ENCODE results near the gene LPCAT3. TPM values are rescaled to one million over a fixed set of nuclear protein-coding genes. Genes with fewer than 3 reads are reported as not detected.

The LPCAT3 gene
- total RNA-seq, 2 experiments from 2014 or later = 18.3 to 20.5 TPM

GRCh38 chr12:6981152-6982052 is 36.9 kb downstream of the LPCAT3 start:
- Mint-ChIP-seq H3K9me3 (no peaks in the 10 kb centered on the region), H3K27ac (no peak overlapping the region), H3K4me3 (no peak overlapping the region), H3K4me1 (ENCODE audit: low read depth) (no peaks in the 10 kb centered on the region), H3K27me3 (no peaks in the 10 kb centered on the region), H3K36me3 (peaks cover 45% of the 10 kb centered on the region)
- POLR2A ChIA-PET = no interaction called here
- DNase-seq = no peak
- CTCF ChIA-PET = no interaction called here
- intact Hi-C loops (cut with micrococcal nuclease) = no loop called here

DNA sequence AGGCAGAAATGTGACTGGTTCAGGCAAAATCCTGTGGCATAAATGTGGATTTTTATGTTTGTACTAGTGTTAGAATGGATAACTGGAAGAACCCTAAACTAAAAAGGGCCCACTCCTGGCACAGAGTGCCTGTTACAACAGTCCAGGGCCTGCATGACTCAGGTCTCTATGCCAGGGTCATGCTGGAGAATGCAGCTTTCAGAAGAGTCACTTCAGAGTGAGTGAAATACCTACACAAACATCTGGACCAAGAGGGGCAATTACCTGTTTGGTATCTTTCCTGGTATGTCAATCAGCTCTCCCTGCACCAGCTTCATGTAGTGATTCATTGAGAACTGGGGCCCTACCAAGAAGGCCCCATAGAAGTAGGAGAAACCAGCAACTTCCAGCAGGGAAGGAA is 37.5 kb downstream of the LPCAT3 start:
- Mint-ChIP-seq H3K36me3 (peaks cover 51% of the 10 kb centered on the region), H3K27me3 (no peaks in the 10 kb centered on the region), H3K9me3 (no peaks in the 10 kb centered on the region), H3K4me1 (ENCODE audit: low read depth) (no peaks in the 10 kb centered on the region), H3K4me3 (no peak overlapping the region), H3K27ac (no peak overlapping the region)
- POLR2A ChIA-PET = no interaction called here
- intact Hi-C loops (cut with micrococcal nuclease) = no loop called here
- no peak for DNase-seq
- CTCF ChIA-PET = no interaction called here

- no peak for DNase-seq
- no peak overlapping the region for H3K4me3 Mint-ChIP-seq
- ChIA-PET CTCF (interaction anchor here (0.6 kb wide), 1 partner anchor 701 kb away, joined by 5 read pairs; no protein-coding TSS in a partner anchor), POLR2A (no interaction called here)
- peaks cover 56% of the 10 kb centered on the region for H3K36me3 Mint-ChIP-seq
- H3K27ac Mint-ChIP-seq = no peak overlapping the region
- intact Hi-C loops (cut with micrococcal nuclease) = no loop called here
- no peaks in the 10 kb centered on the region for H3K4me1 Mint-ChIP-seq (ENCODE audit: low read depth)
- H3K27me3 Mint-ChIP-seq = no peaks in the 10 kb centered on the region
- H3K9me3 Mint-ChIP-seq = no peaks in the 10 kb centered on the region
Observed at GRCh38 chr12:6980075-6980474, 38.2 kb downstream of the LPCAT3 start.

GRCh38 chr12:6979453-6979852 is 38.8 kb downstream of the LPCAT3 start:
- H3K36me3 Mint-ChIP-seq = peaks cover 58% of the 10 kb centered on the region
- DNase-seq = no peak
- H3K9me3 Mint-ChIP-seq = no peaks in the 10 kb centered on the region
- no peak overlapping the region for H3K27ac Mint-ChIP-seq
- no peaks in the 10 kb centered on the region for H3K27me3 Mint-ChIP-seq
- CTCF ChIA-PET = interaction anchor here (0.6 kb wide), 1 partner anchor 701 kb away, joined by 5 read pairs; no protein-coding TSS in a partner anchor
- H3K4me1 Mint-ChIP-seq (ENCODE audit: low read depth) = no peaks in the 10 kb centered on the region
- POLR2A ChIA-PET = no interaction called here
- intact Hi-C loops (cut with micrococcal nuclease) = no loop called here
- H3K4me3 Mint-ChIP-seq = no peak overlapping the region

DNA sequence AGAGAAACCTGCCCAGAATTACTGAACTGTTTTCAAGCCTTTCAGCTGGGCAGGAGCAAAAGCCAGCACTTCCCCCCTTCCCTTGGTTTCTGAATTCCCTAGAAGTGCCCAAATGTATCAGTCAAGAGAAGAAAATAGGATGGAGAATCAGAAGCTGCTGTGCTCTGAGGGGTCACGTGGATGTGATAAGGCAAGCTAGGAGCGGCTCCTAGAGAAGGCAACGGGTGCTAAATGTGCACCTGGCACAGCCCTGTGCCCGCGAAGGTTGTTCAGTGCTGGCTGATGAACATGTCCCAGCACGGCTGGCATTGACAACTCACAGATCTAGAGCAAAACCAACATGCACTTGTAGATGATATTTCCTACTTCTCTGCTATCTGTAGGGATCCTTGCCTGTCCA is 39.3 kb downstream of the LPCAT3 start:
- H3K4me1 Mint-ChIP-seq (ENCODE audit: low read depth) = no peaks in the 10 kb centered on the region
- H3K9me3 Mint-ChIP-seq = no peaks in the 10 kb centered on the region
- intact Hi-C loops (cut with micrococcal nuclease) = no loop called here
- ChIA-PET CTCF (interaction anchor here (1.1 kb wide), 1 partner anchor 25 kb away, joined by 3 read pairs; no protein-coding TSS in a partner anchor), POLR2A (no interaction called here)
- no peak overlapping the region for H3K27ac Mint-ChIP-seq
- H3K27me3 Mint-ChIP-seq = no peaks in the 10 kb centered on the region
- no peak overlapping the region for H3K4me3 Mint-ChIP-seq
- DNase-seq = no peak
- peaks cover 60% of the 10 kb centered on the region for H3K36me3 Mint-ChIP-seq

DNA sequence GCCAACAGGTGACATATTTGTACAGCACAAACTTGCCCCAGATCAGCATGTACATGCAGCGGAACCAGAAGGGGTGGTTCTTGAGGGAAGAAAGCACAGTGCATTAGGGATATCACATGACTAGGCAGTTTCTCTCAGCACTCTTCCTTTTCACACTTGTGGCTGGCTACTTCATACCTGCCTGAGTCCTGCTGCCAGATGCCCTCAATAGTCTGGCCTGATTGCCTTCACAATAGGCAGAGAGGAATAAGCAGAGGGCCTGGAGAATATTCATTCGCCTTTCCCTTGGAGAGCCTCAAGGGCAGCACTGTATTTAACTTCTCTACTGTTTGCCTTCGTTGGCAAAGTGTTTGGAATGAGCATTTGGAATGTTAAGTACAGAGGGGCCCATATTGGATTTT is 39.7 kb downstream of the LPCAT3 start:
- CTCF ChIA-PET = interaction anchor here (1.1 kb wide), 1 partner anchor 25 kb away, joined by 3 read pairs; no protein-coding TSS in a partner anchor
- peaks cover 64% of the 10 kb centered on the region for H3K36me3 Mint-ChIP-seq
- POLR2A ChIA-PET = no interaction called here
- intact Hi-C loops (cut with micrococcal nuclease) = no loop called here
- H3K4me1 Mint-ChIP-seq (ENCODE audit: low read depth) = peaks cover 3% of the 10 kb centered on the region
- H3K4me3 Mint-ChIP-seq = no peak overlapping the region
- H3K9me3 Mint-ChIP-seq = no peaks in the 10 kb centered on the region
- DNase-seq = no peak
- no peaks in the 10 kb centered on the region for H3K27me3 Mint-ChIP-seq
- H3K27ac Mint-ChIP-seq = peak overlapping the region; percentile 19

DNA sequence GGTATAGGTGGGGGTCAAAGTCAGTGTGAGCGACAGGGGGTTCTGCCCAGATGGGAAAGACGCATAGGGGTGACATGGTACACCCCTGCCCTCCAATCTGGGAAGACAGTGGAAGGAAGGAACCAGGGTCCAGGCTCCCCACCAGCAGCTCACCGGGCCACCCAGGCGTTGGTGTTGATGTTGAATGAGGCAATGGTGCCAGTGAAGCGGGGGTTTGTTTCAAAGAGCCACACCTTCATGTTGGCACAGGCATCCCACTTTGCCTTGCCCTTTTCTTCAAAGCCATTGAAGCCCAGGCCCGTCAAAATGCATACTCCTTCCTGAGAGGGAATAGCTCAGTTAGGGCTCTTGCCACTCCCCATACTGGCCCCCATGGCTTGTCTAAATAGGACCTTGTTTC is 40.1 kb downstream of the LPCAT3 start:
- Mint-ChIP-seq H3K4me3 (no peak overlapping the region), H3K36me3 (peaks cover 63% of the 10 kb centered on the region), H3K27me3 (no peaks in the 10 kb centered on the region), H3K4me1 (ENCODE audit: low read depth) (peaks cover 6% of the 10 kb centered on the region), H3K9me3 (no peaks in the 10 kb centered on the region), H3K27ac (peak overlapping the region; percentile 19)
- intact Hi-C loops (cut with micrococcal nuclease) = no loop called here
- no peak for DNase-seq
- ChIA-PET POLR2A (interaction anchor here (1.0 to 1.1 kb wide), 2 partner anchors 30 to 40 kb away, joined by 3 read pairs; partner anchors contain the start of gene LPCAT3), CTCF (interaction anchor here (0.9 to 1.4 kb wide), 4 partner anchors 14 to 135 kb away, joined by 3 to 7 read pairs (median 5); no protein-coding TSS in a partner anchor)

DNA sequence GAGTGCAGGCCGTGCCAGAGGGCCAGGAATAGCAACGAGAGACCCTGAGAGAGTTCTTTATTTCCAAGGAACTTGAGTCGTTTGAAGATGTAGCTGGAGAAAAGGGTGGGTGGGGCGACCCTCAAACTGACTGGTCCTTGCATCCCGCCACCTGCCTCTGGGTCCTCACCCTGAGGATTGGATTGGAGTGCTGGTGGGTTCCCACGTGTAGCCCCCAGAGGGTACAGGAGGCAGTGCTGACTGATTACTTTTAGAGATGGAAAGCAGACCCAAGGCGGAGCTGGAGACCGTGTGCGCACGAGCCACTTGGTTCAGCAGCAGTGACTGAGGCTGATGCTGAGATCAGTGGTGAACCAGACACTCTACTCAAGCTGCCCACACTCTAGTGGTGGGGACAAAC is 40.6 kb downstream of the LPCAT3 start:
- no peak overlapping the region for H3K27ac Mint-ChIP-seq
- H3K36me3 Mint-ChIP-seq = peaks cover 63% of the 10 kb centered on the region
- CTCF ChIA-PET = interaction anchor here (0.9 to 1.4 kb wide), 4 partner anchors 13 to 135 kb away, joined by 3 to 7 read pairs (median 5); no protein-coding TSS in a partner anchor
- no peaks in the 10 kb centered on the region for H3K9me3 Mint-ChIP-seq
- intact Hi-C loops (cut with micrococcal nuclease) = no loop called here
- H3K27me3 Mint-ChIP-seq = no peaks in the 10 kb centered on the region
- H3K4me3 Mint-ChIP-seq = no peak overlapping the region
- POLR2A ChIA-PET = interaction anchor here (1.0 to 1.1 kb wide), 2 partner anchors 31 to 40 kb away, joined by 3 read pairs; partner anchors contain the start of gene LPCAT3
- peaks cover 10% of the 10 kb centered on the region for H3K4me1 Mint-ChIP-seq (ENCODE audit: low read depth)
- no peak for DNase-seq

DNA sequence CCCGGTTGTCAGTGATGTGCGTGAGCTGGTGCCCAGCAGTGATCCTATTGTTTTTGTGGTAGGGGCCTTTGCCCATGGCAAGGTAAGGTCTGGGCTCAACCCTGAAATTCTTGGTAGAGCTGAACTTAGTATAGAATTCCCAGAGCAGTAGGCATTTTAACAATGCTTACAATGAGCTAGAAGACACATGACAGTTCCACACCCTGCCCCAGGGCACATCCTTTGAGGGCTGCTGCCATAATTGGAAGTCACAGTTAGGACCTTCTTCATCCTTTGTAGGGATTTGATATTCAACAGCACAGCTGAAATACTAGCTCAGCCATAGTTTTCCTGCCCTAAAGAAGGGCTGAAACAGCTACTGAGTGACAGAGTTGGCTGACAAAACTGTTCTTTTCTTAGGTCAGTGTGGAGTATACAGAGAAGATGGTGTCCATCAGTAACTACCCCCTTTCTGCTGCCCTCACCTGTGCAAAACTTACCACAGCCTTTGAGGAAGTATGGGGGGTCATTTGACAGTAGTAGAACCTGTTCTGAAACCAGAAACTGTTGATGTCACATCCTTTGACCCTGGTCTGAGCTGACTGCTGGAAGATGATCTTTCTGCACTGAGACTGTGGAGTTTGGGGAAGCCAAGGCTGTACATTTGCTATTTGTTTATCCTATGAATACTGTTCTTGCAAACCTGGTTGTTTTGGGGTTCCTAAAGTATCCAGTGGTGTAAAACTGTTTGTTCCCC is 42.8 kb downstream of the LPCAT3 start:
- Mint-ChIP-seq H3K36me3 (peaks cover 58% of the 10 kb centered on the region), H3K4me3 (no peak overlapping the region), H3K27ac (peak overlapping the region; percentile 29), H3K4me1 (ENCODE audit: low read depth) (peaks cover 23% of the 10 kb centered on the region), H3K9me3 (no peaks in the 10 kb centered on the region), H3K27me3 (no peaks in the 10 kb centered on the region)
- ChIA-PET CTCF (interaction anchor here (0.6 to 3.3 kb wide), 5 partner anchors 31 to 138 kb away, joined by 3 to 10 read pairs (median 5); partner anchors contain the start of genes C12orf57, LPCAT3 and RNU7-1), POLR2A (interaction anchor here (1.2 kb wide), 1 partner anchor 14 kb away, joined by 4 read pairs; no protein-coding TSS in a partner anchor)
- intact Hi-C loops (cut with micrococcal nuclease) = no loop called here
- no peak for DNase-seq

GRCh38 chr12:6974180-6974579 is 44.1 kb downstream of the LPCAT3 start:
- ChIA-PET POLR2A (interaction anchor here (1.1 to 1.2 kb wide), 2 partner anchors 13 to 30 kb away, joined by 3 to 4 read pairs; no protein-coding TSS in a partner anchor), CTCF (interaction anchor here (1.1 to 3.3 kb wide), 4 partner anchors 30 to 139 kb away, joined by 4 to 10 read pairs (median 4); partner anchors contain the start of genes C12orf57 and RNU7-1)
- Mint-ChIP-seq H3K9me3 (no peaks in the 10 kb centered on the region), H3K36me3 (peaks cover 58% of the 10 kb centered on the region), H3K4me1 (ENCODE audit: low read depth) (peaks cover 25% of the 10 kb centered on the region), H3K27me3 (no peaks in the 10 kb centered on the region), H3K27ac (peak overlapping the region; percentile 21), H3K4me3 (no peak overlapping the region)
- no peak for DNase-seq
- intact Hi-C loops (cut with micrococcal nuclease) = loop anchor here (5.0 kb wide), 2 partner anchors 118 to 213 kb away; partner anchors contain the start of genes C1R and PEX5

- H3K27ac Mint-ChIP-seq = peak overlapping the region; percentile 98
- intact Hi-C loops (cut with micrococcal nuclease) = loop anchor here (1.0 to 5.0 kb wide), 5 partner anchors 26 to 217 kb away; partner anchors contain the start of genes C12orf57, C1R, LPCAT3 and PEX5
- no peaks in the 10 kb centered on the region for H3K9me3 Mint-ChIP-seq
- no peak for DNase-seq
- ChIA-PET CTCF (interaction anchor here (1.0 to 2.9 kb wide), 3 partner anchors 23 to 32 kb away, joined by 3 to 11 read pairs (median 6); no protein-coding TSS in a partner anchor), POLR2A (interaction anchor here (1.0 to 3.6 kb wide), 5 partner anchors 9 to 48 kb away, joined by 3 to 50 read pairs (median 10); partner anchors contain the start of genes C12orf57, LPCAT3 and RNU7-1)
- H3K36me3 Mint-ChIP-seq = peaks cover 59% of the 10 kb centered on the region
- H3K4me1 Mint-ChIP-seq (ENCODE audit: low read depth) = peaks cover 58% of the 10 kb centered on the region
- peak overlapping the region; percentile 100 for H3K4me3 Mint-ChIP-seq
- H3K27me3 Mint-ChIP-seq = no peaks in the 10 kb centered on the region
Observed at GRCh38 chr12:6970096-6970527, 48.2 kb downstream of the LPCAT3 start.

Data from activated CD4-positive, alpha-beta memory T cell treated with anti-CD3 and anti-CD28 coated beads for 36 hours (primary cell).